ENCODE measurements around the gene PEPD.

The PEPD gene

DNA sequence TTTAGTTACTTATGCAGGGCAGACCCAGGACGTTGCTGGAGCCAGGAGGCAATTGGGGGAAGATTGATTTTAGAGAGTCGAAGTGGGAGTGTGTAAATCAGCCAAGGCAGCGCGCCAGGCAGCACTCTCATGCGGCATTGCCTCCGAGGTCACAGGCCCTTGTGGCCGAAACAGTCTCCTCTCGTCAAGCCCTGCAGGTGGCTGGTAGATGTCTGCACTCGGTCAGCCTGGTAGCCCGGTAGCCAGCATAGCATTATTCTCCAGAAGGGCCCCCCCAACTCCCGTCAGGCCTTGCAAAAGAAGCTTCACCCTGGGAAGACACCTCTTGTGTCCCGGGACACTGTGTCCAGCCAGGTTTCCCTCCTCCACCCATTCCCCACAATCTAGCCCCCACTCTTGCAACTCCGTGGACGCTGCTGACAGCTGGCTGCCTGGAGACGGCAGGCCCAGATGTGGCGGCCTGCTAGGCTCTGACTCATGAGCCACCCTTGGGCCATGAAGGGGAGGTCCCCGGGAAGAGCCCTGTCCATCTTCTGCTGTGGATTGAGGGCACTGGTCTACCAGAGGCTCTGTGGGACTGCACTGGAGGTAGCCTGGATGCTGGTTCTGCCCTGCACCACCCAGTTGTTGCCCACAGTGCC lies 2.6 kb upstream of the PEPD start:
- no peaks in the 10 kb centered on the region for H3K9me3 Mint-ChIP-seq
- ATAC-seq = no peak
- no peak overlapping the region for H3K27ac Mint-ChIP-seq
- no peak overlapping the region for H3K4me3 Mint-ChIP-seq
- H3K27me3 Mint-ChIP-seq = peaks cover 24% of the 10 kb centered on the region
- H3K4me1 Mint-ChIP-seq = peaks cover 34% of the 10 kb centered on the region
- H3K36me3 Mint-ChIP-seq = no peaks in the 10 kb centered on the region

DNA sequence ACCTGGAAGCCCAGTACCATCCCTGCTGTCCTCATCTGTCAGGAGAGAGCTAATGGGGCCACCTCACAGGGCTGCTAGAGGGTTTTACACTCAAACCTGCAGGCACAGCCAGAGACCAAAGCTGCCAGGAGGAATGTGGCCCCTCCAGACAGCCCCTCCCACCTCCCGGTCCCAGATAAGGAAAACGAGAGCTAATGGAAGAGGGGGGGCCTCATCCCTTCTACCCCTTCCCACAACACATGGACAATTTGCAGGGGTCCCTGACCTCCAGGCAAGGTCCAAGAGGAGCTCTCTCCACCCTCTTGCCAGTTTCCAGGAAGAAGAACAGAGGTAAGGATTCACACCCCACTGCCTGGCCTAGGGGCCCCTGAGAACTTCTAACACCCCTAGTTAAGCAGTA lies 1.6 kb upstream of the PEPD start:
- Mint-ChIP-seq H3K4me1 (peaks cover 34% of the 10 kb centered on the region), H3K27ac (no peak overlapping the region), H3K27me3 (peaks cover 14% of the 10 kb centered on the region), H3K36me3 (no peaks in the 10 kb centered on the region), H3K9me3 (no peaks in the 10 kb centered on the region), H3K4me3 (no peak overlapping the region)
- no peak for ATAC-seq

DNA sequence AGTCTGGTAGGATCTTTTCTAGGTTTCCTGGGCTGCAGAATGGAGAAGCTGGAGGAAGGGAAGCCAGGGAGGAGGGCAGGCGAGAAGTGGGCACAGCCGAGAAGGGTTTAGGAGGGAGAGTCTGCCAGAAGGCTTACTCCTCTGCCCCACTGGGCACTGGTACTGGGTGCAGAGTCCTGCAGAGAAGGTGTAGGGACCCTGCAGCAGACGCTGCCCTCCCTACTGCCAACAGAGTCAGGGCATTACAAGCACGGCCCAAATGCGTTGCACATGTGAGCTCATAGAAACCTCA lies 726 bp upstream of the PEPD start:
- H3K9me3 Mint-ChIP-seq = no peaks in the 10 kb centered on the region
- H3K4me3 Mint-ChIP-seq = peak overlapping the region; percentile 95
- H3K27me3 Mint-ChIP-seq = peaks cover 9% of the 10 kb centered on the region
- H3K36me3 Mint-ChIP-seq = no peaks in the 10 kb centered on the region
- H3K27ac Mint-ChIP-seq = peak overlapping the region; percentile 83
- ATAC-seq = no peak
- H3K4me1 Mint-ChIP-seq = peaks cover 34% of the 10 kb centered on the region

DNA sequence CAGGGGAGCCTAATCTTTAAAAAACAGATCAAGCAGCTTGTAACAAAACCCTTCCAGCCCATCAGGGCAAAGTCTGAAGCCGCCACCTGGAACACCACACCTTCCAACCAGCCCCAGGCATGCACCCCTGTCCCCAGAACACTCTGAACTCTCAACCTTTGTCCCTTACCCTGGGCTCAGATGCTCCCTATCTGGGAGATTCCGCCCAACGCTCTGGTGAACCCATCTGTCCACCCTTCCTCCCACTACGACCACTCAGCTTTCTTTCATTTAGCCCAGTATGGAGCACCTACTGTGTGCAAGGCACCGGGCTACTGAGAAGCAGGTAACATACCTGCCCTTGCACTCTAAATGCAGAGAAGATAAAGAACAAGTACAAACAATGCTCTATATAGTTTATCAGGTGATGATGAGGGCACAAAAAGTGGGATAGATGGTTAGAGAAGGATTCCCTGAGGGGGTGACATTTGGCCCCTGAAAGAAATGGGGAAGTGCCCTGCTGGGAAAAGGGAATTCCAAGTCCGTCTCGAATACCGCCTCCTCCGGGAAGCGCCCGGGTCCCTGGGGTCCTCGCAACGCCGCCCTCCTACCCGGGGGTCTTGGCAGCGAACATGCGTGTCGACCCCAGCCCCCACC lies 629 bp downstream of the PEPD start:
- no peaks in the 10 kb centered on the region for H3K9me3 Mint-ChIP-seq
- H3K4me1 Mint-ChIP-seq = peaks cover 45% of the 10 kb centered on the region
- H3K27ac Mint-ChIP-seq = peak overlapping the region; percentile 83
- H3K36me3 Mint-ChIP-seq = no peaks in the 10 kb centered on the region
- H3K27me3 Mint-ChIP-seq = no peaks in the 10 kb centered on the region
- peak overlapping the region; percentile 95 for H3K4me3 Mint-ChIP-seq
- ATAC-seq = no peak

DNA sequence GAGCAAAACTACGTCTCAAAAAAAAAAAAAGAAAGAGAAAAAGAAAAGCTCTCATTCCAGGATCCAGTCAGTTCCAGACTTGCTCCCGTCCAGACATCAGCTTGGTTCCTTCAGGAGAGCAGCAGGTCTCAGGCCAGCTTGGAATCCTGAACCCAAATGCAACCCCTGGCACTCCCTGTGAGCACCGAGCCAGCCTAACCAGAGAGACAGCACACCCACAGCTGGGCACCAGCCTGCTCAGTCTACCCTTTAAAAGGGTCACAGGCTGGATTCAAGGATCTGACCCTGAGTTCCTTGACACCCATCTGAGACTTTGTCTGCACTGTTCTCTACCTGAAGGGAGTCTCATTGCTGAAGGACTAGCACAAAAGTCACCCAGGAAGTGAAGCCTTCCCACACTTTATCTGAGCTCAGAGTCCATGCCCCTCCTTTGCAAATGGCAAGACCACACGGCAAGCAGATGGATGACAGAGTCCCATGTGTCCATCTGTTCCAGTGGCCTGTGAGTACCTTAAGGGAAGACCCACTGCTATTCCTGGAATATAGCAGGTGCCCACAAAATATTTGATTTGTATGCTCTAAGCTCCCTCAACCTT lies 1.4 kb downstream of the PEPD start:
- H3K36me3 Mint-ChIP-seq = no peaks in the 10 kb centered on the region
- peak overlapping the region; percentile 95 for H3K4me3 Mint-ChIP-seq
- peaks cover 47% of the 10 kb centered on the region for H3K4me1 Mint-ChIP-seq
- ATAC-seq = no peak
- no peaks in the 10 kb centered on the region for H3K27me3 Mint-ChIP-seq
- no peaks in the 10 kb centered on the region for H3K9me3 Mint-ChIP-seq
- no peak overlapping the region for H3K27ac Mint-ChIP-seq

DNA sequence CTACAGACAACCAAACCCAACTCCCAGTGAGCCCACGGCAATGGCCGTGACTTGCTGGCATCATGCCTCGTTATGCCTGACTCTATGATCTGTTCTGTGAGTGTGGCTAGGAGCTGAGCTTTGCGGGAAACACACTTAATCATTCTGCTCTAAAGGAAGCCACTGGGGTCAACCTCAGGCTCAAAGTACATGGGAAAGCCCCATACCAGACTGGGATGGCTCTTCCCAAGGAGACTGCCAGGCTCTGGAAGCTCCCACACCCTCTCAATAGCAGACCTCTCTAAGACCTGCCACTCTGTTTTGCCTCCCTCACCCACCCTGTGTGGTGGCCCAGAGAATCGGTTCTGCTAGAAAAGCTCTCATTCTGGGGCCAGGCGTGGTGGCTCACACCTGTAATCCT lies 2.2 kb downstream of the PEPD start:
- Mint-ChIP-seq H3K4me1 (peaks cover 54% of the 10 kb centered on the region), H3K36me3 (peaks cover 6% of the 10 kb centered on the region), H3K27me3 (no peaks in the 10 kb centered on the region), H3K9me3 (no peaks in the 10 kb centered on the region), H3K4me3 (no peak overlapping the region), H3K27ac (no peak overlapping the region)
- no peak for ATAC-seq

DNA sequence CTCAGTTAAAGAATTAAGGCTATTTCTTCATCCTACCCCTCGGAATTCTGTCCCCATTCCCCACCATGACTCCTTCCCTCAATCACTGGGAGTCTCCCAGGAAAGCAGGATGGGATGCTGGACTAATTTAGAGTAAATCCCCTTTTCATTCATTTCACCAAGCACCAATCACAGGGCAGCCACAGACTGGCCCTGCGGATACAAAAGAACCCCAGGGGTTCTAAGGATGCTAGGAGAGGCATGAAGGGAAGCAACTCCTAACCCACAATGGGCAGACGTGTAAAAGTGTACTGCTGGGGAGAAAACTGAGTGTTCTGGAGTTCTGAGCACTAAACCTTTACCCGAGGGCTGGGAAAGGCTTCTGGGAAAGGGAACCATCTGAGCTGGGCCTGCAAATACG lies 3.0 kb downstream of the PEPD start:
- peaks cover 58% of the 10 kb centered on the region for H3K4me1 Mint-ChIP-seq

DNA sequence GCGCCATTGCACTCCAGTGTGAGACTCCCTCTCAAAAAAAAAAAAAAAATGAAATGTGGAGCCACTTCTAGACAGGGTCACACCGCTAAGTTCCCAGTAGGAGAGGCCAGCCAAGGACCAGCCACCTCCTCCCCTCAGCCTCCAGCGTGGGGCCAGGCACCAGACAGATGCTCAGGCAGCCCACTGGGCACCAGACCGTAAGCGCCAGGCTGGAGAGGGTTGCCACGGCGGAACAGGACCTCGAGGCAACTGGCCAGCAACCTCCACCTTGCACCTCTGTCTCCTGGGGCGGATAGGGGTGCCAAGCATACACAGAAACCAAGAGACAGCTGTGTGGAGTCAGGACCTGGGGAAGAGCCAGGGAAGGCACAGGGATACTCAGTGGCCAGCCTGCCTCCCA lies 3.7 kb downstream of the PEPD start:
- Mint-ChIP-seq H3K9me3 (no peaks in the 10 kb centered on the region), H3K36me3 (peaks cover 17% of the 10 kb centered on the region), H3K4me1 (peaks cover 57% of the 10 kb centered on the region), H3K27me3 (no peaks in the 10 kb centered on the region), H3K27ac (no peak overlapping the region), H3K4me3 (no peak overlapping the region)
- no peak for ATAC-seq

More for the DNA sequence above, 3.0 kb downstream of the PEPD start:
- no peak for ATAC-seq
- H3K27ac Mint-ChIP-seq = no peak overlapping the region
- H3K27me3 Mint-ChIP-seq = no peaks in the 10 kb centered on the region
- H3K4me3 Mint-ChIP-seq = no peak overlapping the region
- H3K36me3 Mint-ChIP-seq = peaks cover 11% of the 10 kb centered on the region
- H3K9me3 Mint-ChIP-seq = no peaks in the 10 kb centered on the region

DNA sequence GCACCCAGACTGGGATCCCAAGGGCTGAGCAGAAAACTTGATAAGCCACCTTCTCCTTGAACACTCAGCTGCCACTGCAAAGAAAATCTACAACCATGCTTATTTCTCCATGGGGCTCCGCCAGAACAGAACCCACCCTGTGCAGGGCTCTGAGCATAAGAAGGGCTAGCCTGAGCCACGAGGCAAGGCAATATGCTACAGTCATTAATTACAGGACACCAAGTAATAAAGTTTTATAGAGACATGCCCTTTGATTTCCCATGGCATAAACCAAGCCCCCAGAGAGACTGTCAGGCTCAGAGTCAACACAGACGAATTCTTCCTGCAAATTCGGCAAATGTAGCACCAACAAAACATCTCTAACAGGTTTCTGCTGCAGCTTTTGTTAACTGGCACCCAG lies 5.7 kb downstream of the PEPD start:
- no peak overlapping the region for H3K4me3 Mint-ChIP-seq
- H3K27ac Mint-ChIP-seq = no peak overlapping the region
- H3K9me3 Mint-ChIP-seq = no peaks in the 10 kb centered on the region
- H3K4me1 Mint-ChIP-seq = peaks cover 45% of the 10 kb centered on the region
- ATAC-seq = no peak
- H3K27me3 Mint-ChIP-seq = no peaks in the 10 kb centered on the region
- H3K36me3 Mint-ChIP-seq = peaks cover 32% of the 10 kb centered on the region

DNA sequence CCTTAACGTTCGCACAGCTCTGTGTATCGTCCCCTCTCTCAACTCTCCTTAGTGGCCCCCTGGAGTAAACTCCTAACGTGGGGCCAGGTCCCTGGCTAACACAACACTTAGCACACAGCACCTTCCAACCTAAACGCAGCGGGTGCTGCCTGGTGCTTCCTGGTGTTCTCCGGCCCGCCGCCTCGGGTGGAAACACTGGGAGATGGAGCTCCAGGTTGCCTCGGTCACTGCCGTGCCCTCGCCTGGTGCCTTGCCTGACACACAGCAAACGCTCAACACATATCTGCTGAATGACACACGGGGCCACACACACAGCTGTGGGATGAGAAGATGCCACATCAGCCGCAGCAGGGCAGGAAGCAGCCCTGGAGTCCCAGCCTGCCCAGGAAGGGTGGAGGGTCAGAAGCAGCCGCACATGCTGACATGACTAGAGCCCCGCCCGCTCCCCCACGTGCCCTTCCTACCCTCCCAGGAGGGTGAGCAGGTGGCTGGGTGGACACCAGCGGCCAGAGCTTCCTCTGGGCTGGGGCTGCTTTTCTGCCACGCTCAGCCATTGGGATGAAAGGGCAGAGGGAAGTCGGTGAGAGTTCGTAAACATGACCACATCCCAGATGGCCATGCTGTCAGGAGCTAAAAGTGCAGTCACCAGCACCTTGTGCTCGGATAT lies 6.6 kb downstream of the PEPD start:
- H3K9me3 Mint-ChIP-seq = no peaks in the 10 kb centered on the region
- no peak overlapping the region for H3K4me3 Mint-ChIP-seq
- no peak for ATAC-seq
- peaks cover 38% of the 10 kb centered on the region for H3K4me1 Mint-ChIP-seq
- no peak overlapping the region for H3K27ac Mint-ChIP-seq
- peaks cover 39% of the 10 kb centered on the region for H3K36me3 Mint-ChIP-seq
- H3K27me3 Mint-ChIP-seq = no peaks in the 10 kb centered on the region

DNA sequence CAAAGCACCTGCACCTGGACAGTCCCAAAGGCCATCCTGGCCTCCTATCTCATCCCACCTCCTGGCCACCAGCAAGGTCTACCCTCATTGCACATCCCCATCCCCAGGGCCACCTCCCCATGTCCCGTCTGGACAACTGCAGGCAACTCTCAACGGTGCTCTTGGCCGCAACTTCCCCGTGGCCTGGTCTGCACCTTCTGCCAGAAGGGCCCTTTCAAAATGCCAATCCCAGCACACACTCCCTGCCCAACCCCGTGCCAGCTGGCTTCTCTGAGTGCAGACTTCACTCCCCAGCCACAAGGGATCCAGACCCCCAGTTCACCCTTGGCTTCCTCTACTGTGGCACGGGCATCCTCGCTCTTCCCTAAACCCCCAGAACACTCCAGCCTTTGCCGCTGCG lies 8.2 kb downstream of the PEPD start:
- Mint-ChIP-seq H3K4me3 (no peak overlapping the region), H3K36me3 (peaks cover 52% of the 10 kb centered on the region), H3K4me1 (peaks cover 28% of the 10 kb centered on the region), H3K9me3 (no peaks in the 10 kb centered on the region), H3K27me3 (no peaks in the 10 kb centered on the region), H3K27ac (no peak overlapping the region)
- ATAC-seq = no peak

DNA sequence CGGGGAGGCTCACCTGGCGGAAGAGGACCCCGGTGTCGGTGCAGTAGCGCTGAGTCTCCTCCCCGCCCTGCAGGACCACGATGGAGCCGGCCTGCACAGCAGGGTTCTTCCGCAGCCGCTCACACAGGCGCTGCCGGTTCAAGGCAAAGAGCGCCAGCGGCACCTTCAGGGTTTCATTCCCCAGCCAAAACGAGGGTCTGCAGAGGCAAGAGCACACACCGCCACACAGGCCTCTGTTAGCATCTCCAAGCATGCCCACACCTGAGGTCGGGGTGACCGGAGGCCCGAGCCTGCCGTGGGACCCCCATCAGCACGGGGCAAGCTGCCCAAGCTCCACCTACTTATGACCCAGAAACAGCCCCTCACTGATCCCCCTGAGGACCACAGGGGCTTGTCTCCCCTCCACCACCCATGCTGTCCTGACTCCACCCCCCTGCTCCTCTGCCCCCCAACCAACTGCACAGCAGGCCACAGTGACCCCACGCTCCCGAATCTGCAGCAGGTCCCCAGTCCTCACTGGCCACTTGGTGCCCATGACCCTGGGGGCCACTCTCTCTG lies 8.9 kb downstream of the PEPD start:
- no peak overlapping the region for H3K4me3 Mint-ChIP-seq
- no peaks in the 10 kb centered on the region for H3K27me3 Mint-ChIP-seq
- peaks cover 28% of the 10 kb centered on the region for H3K4me1 Mint-ChIP-seq
- H3K36me3 Mint-ChIP-seq = peaks cover 52% of the 10 kb centered on the region
- no peaks in the 10 kb centered on the region for H3K9me3 Mint-ChIP-seq
- H3K27ac Mint-ChIP-seq = no peak overlapping the region
- no peak for ATAC-seq

DNA sequence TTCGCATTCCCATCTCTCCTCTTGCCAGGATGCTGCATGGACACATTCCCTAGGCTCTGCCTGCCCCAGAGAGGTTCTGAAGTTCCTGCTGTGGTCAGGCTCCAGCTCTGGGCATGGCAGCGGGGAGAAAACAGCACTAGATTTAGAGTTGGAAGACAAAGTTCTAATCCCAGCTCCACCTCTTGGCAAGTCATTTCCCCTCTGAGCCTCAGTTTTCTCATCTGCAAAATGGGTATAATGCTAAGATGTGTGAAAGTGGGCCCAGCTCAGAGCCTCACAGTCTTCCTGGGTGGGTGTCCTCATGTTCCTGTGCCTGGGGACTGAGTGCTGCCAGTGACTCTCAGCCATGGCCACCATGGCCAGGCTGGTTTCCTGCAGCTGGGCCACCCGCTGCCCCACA lies 9.6 kb downstream of the PEPD start:
- Mint-ChIP-seq H3K4me1 (peaks cover 28% of the 10 kb centered on the region), H3K27ac (no peak overlapping the region), H3K4me3 (no peak overlapping the region), H3K9me3 (no peaks in the 10 kb centered on the region), H3K36me3 (peaks cover 52% of the 10 kb centered on the region), H3K27me3 (no peaks in the 10 kb centered on the region)
- ATAC-seq = no peak

DNA sequence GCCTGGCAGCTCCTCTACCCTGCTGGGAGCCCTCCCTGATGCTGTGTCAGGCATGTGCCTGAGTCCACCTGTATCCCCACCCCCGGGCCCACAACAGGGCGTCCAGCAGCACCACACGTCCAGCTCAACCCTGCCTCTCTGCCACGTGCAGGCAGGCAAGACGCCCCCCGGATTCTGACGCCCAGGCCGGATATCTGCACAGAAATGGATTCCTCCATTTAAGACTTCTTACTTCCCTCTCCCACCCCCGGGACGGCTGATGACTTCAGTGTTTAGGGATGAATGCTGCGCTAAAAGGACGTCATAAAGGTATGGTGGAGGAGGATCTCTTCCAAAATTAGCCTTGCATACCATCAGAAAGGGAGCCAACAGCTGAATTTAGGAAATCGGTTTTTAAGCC lies 10.2 kb downstream of the PEPD start:
- Mint-ChIP-seq H3K36me3 (peaks cover 58% of the 10 kb centered on the region), H3K27me3 (no peaks in the 10 kb centered on the region), H3K4me1 (peaks cover 28% of the 10 kb centered on the region), H3K27ac (no peak overlapping the region), H3K9me3 (no peaks in the 10 kb centered on the region), H3K4me3 (no peak overlapping the region)
- no peak for ATAC-seq

DNA sequence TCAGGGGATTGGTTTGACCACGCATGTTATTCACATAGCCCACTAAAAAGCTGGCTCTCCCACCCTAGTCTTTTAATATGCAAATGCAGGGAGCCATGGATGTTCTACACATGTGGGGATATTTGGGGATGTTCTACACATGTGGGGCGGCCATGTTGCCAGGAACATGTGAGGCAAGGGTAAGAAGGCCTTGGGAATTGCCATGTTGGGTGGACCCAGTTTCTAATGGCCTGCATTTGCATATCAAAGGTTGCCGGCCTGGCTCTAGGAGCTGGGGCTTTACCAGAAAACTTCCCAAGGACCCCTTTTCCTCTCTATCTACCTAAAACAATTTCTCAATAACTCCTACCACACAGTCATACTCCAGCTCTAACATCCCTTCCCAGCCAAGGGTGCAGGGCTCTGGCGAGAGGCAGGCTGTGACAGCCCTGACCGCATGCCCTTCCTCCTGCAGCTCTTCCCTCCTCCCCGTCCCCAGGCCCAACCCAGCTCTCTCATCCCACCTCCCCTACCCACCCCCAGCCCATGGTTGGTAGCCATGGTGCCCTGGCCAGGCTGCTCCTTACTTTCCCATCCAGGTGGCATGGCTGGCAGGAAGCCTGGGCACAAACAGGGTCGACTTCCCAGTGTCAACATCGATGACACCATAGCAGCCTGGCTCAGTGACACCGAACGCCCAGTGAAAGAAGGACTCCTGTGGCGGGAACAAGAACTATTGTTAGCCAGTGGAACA lies 11.0 kb downstream of the PEPD start:
- Mint-ChIP-seq H3K4me1 (peaks cover 23% of the 10 kb centered on the region), H3K9me3 (no peaks in the 10 kb centered on the region), H3K27me3 (no peaks in the 10 kb centered on the region), H3K27ac (no peak overlapping the region), H3K36me3 (peaks cover 65% of the 10 kb centered on the region), H3K4me3 (no peak overlapping the region)
- ATAC-seq = no peak

Measured in stimulated activated memory B cell treated with anti-CD40 and anti-IgM and Interleukin-4, amounts not matched to agents 10 μg/mL and 1 μg/mL and 100 μg/mL, for 72 hours (primary cell).